Measurements from ENCODE around the gene NISCH.

Gene NISCH

DNA sequence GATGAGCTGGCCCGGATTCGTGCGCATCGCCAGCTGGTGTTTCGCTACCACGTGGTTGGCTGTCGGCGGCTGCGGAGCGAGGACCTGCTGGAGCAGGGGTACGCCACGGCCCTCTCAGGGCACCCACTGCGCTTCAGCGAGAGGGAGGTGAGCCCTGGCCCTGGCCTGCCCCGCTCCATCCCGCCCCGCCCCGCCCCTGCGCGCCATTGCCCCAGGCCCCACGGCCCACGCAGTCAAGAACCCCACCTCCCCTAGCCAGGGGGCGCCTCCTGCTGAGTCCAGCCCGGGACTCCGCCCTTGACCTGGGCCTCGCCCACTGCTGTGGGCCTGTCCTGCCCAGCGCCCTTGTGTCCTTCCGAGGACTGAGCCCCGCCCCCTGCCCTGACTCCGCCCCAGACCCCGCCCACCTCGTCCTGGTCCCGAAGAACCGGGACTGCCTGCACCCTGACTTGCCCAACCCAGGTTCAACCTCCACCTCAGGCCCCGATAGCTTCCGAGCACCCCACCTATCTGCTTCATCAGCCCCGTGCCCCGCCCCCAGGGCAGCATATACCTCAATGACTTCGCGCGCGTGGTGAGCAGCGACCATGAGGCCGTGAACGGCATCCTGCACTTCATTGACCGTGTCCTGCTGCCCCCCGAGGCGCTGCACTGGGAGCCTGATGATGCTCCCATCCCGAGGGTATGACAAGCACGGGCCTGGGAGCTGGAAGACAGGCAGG lies 63.5 kb downstream of the NISCH start:
- Histone ChIP-seq H3K9me2 (replicated peaks; ENCODE audit: control insufficient read depth, low read length) (no peaks in the 10 kb centered on the region), H3K4me1 (ENCODE audit: control insufficient read depth, low read length) (no peaks in the 10 kb centered on the region), H4K20me1 (ENCODE audit: control insufficient read depth, insufficient read depth, low read depth, low read length) (no peaks in the 10 kb centered on the region), H3K4me2 (ENCODE audit: low read length) (no peak overlapping the region), H3F3A (ENCODE audit: control insufficient read depth, insufficient read depth) (no peaks in the 10 kb centered on the region), H3K27ac (ENCODE audit: low read depth, low read length) (no peak overlapping the region), H3K9me3 (ENCODE audit: control insufficient read depth, insufficient read depth, low read length) (no peaks in the 10 kb centered on the region), H3K79me2 (ENCODE audit: control insufficient read depth, low read length) (no peaks in the 10 kb centered on the region), H3K4me3 (ENCODE audit: low read length) (no peak overlapping the region), H3K27me3 (ENCODE audit: control insufficient read depth, low read length) (no peaks in the 10 kb centered on the region), H3K36me3 (ENCODE audit: control insufficient read depth, low read length) (no peaks in the 10 kb centered on the region; the same call in 1 of the 2 replicates)
- TF ChIP-seq EZH2phosphoT487 (IDR thresholded peaks at IDR 0.05; ENCODE audit: borderline replicate concordance, low read length) (no peak), CTCF (IDR thresholded peaks at IDR 0.05; ENCODE audit: low read depth, low read length, poor library complexity, severe bottlenecking) (no peak)

GRCh38 chr3:52519445-52520140 lies 64.2 kb downstream of the NISCH start:
- no peaks in the 10 kb centered on the region for H3K9me3 ChIP-seq (ENCODE audit: control insufficient read depth, insufficient read depth, low read length)
- H3K79me2 ChIP-seq (ENCODE audit: control insufficient read depth, low read length): no peaks in the 10 kb centered on the region
- no peak overlapping the region for H3K4me3 ChIP-seq (ENCODE audit: low read length)
- peaks cover 4% of the 10 kb centered on the region for H3K36me3 ChIP-seq (ENCODE audit: control insufficient read depth, low read length)
- no peaks in the 10 kb centered on the region for H3K27me3 ChIP-seq (ENCODE audit: control insufficient read depth, low read length)
- H4K20me1 ChIP-seq (ENCODE audit: control insufficient read depth, insufficient read depth, low read depth, low read length): no peaks in the 10 kb centered on the region
- no peaks in the 10 kb centered on the region for H3K4me1 ChIP-seq (ENCODE audit: control insufficient read depth, low read length)
- no peaks in the 10 kb centered on the region for H3K9me2 ChIP-seq (replicated peaks; ENCODE audit: control insufficient read depth, low read length)
- no peak overlapping the region for H3K4me2 ChIP-seq (ENCODE audit: low read length)
- no peak overlapping the region for H3K27ac ChIP-seq (ENCODE audit: low read depth, low read length)
- H3F3A ChIP-seq (ENCODE audit: control insufficient read depth, insufficient read depth): no peaks in the 10 kb centered on the region
- TF ChIP-seq EZH2phosphoT487 (IDR thresholded peaks at IDR 0.05; ENCODE audit: borderline replicate concordance, low read length) (no peak), CTCF (IDR thresholded peaks at IDR 0.05; ENCODE audit: low read depth, low read length, poor library complexity, severe bottlenecking) (no peak)

DNA sequence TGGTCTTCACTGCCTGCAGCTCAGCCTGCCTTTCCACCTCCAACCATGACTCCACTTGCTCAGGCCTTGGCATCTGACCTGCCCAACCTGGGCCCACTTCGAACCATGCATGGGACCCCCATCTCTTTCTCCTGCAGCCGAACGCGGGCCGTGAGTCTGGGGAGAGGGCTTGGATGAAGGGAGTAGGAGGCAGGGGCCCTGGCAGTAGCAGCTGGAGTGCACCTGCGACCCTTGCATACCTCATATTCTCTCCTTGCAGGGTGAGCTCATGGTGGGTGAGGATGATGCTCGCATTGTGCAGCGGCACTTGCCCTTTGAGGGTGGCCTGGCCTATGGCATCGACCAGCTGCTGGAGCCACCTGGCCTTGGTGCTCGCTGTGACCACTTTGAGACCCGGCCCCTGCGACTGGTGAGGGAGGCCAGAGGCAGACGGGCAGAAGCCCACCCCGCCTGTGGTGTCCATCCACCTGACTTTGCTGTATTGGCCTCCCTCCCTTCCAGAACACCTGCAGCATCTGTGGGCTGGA lies 64.8 kb downstream of the NISCH start:
- H4K20me1 ChIP-seq (ENCODE audit: control insufficient read depth, insufficient read depth, low read depth, low read length): no peaks in the 10 kb centered on the region
- no peak overlapping the region for H3K4me2 ChIP-seq (ENCODE audit: low read length)
- H3K4me1 ChIP-seq (ENCODE audit: control insufficient read depth, low read length): no peaks in the 10 kb centered on the region
- no peaks in the 10 kb centered on the region for H3K9me3 ChIP-seq (ENCODE audit: control insufficient read depth, insufficient read depth, low read length)
- H3K27ac ChIP-seq (ENCODE audit: low read depth, low read length): no peak overlapping the region
- H3K36me3 ChIP-seq (ENCODE audit: control insufficient read depth, low read length): peaks cover 8% of the 10 kb centered on the region
- no peaks in the 10 kb centered on the region for H3F3A ChIP-seq (ENCODE audit: control insufficient read depth, insufficient read depth)
- no peaks in the 10 kb centered on the region for H3K9me2 ChIP-seq (replicated peaks; ENCODE audit: control insufficient read depth, low read length)
- H3K79me2 ChIP-seq (ENCODE audit: control insufficient read depth, low read length): no peaks in the 10 kb centered on the region
- TF ChIP-seq EZH2phosphoT487 (IDR thresholded peaks at IDR 0.05; ENCODE audit: borderline replicate concordance, low read length): no peak
- no peak for TF ChIP-seq CTCF (IDR thresholded peaks at IDR 0.05; ENCODE audit: low read depth, low read length, poor library complexity, severe bottlenecking)
- H3K27me3 ChIP-seq (ENCODE audit: control insufficient read depth, low read length): no peaks in the 10 kb centered on the region
- H3K4me3 ChIP-seq (ENCODE audit: low read length): no peak overlapping the region

All from DOHH2 (cell line).